Suprapubic skin (tissue), 4 donors: Measurements from ENCODE around the gene ANKFN1.

Experiments
- CTCF ChIP-seq, 2 donors: fragments of 200-600 bp in 1 of 2; fragments of 450-650 bp in 1 of 2; sonication (generic) in 1 of 2; IDR thresholded peaks; one replicate each; pipeline ENCODE4 v1.5.1; 2016 to 2019; ENCODE audit warnings: antibody characterized with exemption in 2 of 2, mild to moderate bottlenecking in 1 of 2, moderate library complexity in 1 of 2
- EP300 ChIP-seq: sonication (generic); formaldehyde crosslinking; IDR thresholded peaks from one replicate; pipeline ENCODE4 v1.6.1; 2017; ENCODE audit warnings: antibody characterized with exemption
- POLR2A ChIP-seq, 2 donors: fragments of 450-650 bp; IDR thresholded peaks; one replicate each; pipeline ENCODE4 v1.6.1; 2017; ENCODE audit warnings: antibody characterized with exemption in 2 of 2, mild to moderate bottlenecking in 2 of 2, moderate library complexity in 2 of 2
- POLR2AphosphoS5 ChIP-seq, 3 donors: sonication (generic); formaldehyde crosslinking; IDR thresholded peaks; one replicate each; pipeline ENCODE4 v1.6.1; 2017; ENCODE audit warnings: antibody characterized with exemption in 3 of 3

GRCh38 chr17:56320443-56320842 is 167.2 kb downstream of the ANKFN1 start:
- no peak for TF ChIP-seq CTCF (IDR thresholded peaks at IDR 0.05)
- TF ChIP-seq POLR2A (IDR thresholded peaks at IDR 0.05) = no peak
- no peak for TF ChIP-seq EP300
- no peak for TF ChIP-seq POLR2AphosphoS5 (IDR thresholded peaks at IDR 0.05)
